ENCODE measurements around the gene CARNS1.

CARNS1 gene

GRCh38 chr11:67428052-67429001 is 12.8 kb downstream of the CARNS1 start, which contains the start of gene RPS6KB2:
TSS of gene RPS6KB2 (plus strand) at chr11:67428494. CDS start at chr11:67428546, 52 bp downstream.
- peaks cover 23% of the 10 kb centered on the region; the same call in 1 of the 2 replicates for H3K36me3 ChIP-seq (ENCODE audit: insufficient read depth, low read depth, low read length)
- peak within 1 kb of the TSS; percentile 91 for H3K9ac ChIP-seq (ENCODE audit: low read depth, low read length)
- H3K27me3 ChIP-seq (ENCODE audit: insufficient read depth, low read length): no peaks in the 10 kb centered on the region
- peak within 1 kb of the TSS; percentile 45 for H3K27ac ChIP-seq (ENCODE audit: low read length)
- no peaks in the 10 kb centered on the region; the same call in 1 of the 2 replicates for H3K4me1 ChIP-seq (ENCODE audit: insufficient read depth, low read length)
- no peaks in the 10 kb centered on the region for H3K9me3 ChIP-seq (ENCODE audit: insufficient read depth, low read depth, low read length)
- peak within 1 kb of the TSS; percentile 89 for H3K4me3 ChIP-seq (ENCODE audit: low read length)

GRCh38 chr11:67429038-67429668 is 13.7 kb downstream of the CARNS1 start:
- Histone ChIP-seq H3K9ac (ENCODE audit: low read depth, low read length) (peak overlapping the region; percentile 91; the same call in 1 of the 2 replicates), H3K27ac (ENCODE audit: low read length) (no peak overlapping the region)

GRCh38 chr11:67429722-67430121 is 14.2 kb downstream of the CARNS1 start:
- Histone ChIP-seq H3K9me3 (ENCODE audit: insufficient read depth, low read depth, low read length) (no peaks in the 10 kb centered on the region), H3K4me3 (ENCODE audit: low read length) (0 out of 2 replicates have a peak overlapping the region, but pooled peaks have one; percentile 89), H3K4me1 (ENCODE audit: insufficient read depth, low read length) (no peaks in the 10 kb centered on the region; the same call in 1 of the 2 replicates), H3K9ac (ENCODE audit: low read depth, low read length) (no peak overlapping the region), H3K27ac (ENCODE audit: low read length) (no peak overlapping the region), H3K27me3 (ENCODE audit: insufficient read depth, low read length) (no peaks in the 10 kb centered on the region), H3K36me3 (ENCODE audit: insufficient read depth, low read depth, low read length) (peaks cover 37% of the 10 kb centered on the region; the same call in 1 of the 2 replicates)

More at GRCh38 chr11:67429038-67429668, 13.7 kb downstream of the CARNS1 start:
- no peaks in the 10 kb centered on the region for H3K9me3 ChIP-seq (ENCODE audit: insufficient read depth, low read depth, low read length)
- no peaks in the 10 kb centered on the region; the same call in 1 of the 2 replicates for H3K4me1 ChIP-seq (ENCODE audit: insufficient read depth, low read length)
- peaks cover 31% of the 10 kb centered on the region; the same call in 1 of the 2 replicates for H3K36me3 ChIP-seq (ENCODE audit: insufficient read depth, low read depth, low read length)
- H3K4me3 ChIP-seq (ENCODE audit: low read length): peak overlapping the region; percentile 89
- no peaks in the 10 kb centered on the region for H3K27me3 ChIP-seq (ENCODE audit: insufficient read depth, low read length)

- Histone ChIP-seq H3K36me3 (ENCODE audit: insufficient read depth, low read depth, low read length) (peaks cover 37% of the 10 kb centered on the region; the same call in 1 of the 2 replicates), H3K9ac (ENCODE audit: low read depth, low read length) (no peak overlapping the region), H3K27ac (ENCODE audit: low read length) (no peak overlapping the region), H3K4me3 (ENCODE audit: low read length) (no peak overlapping the region), H3K4me1 (ENCODE audit: insufficient read depth, low read length) (peaks cover 2% of the 10 kb centered on the region), H3K9me3 (ENCODE audit: insufficient read depth, low read depth, low read length) (no peaks in the 10 kb centered on the region), H3K27me3 (ENCODE audit: insufficient read depth, low read length) (no peaks in the 10 kb centered on the region)
Observed at GRCh38 chr11:67431346-67432249, 16.1 kb downstream of the CARNS1 start.

- H3K4me1 ChIP-seq (ENCODE audit: insufficient read depth, low read length): peaks cover 4% of the 10 kb centered on the region
- no peak overlapping the region for H3K27ac ChIP-seq (ENCODE audit: low read length)
- H3K36me3 ChIP-seq (ENCODE audit: insufficient read depth, low read depth, low read length): peaks cover 42% of the 10 kb centered on the region
- H3K9me3 ChIP-seq (ENCODE audit: insufficient read depth, low read depth, low read length): no peaks in the 10 kb centered on the region
- H3K4me3 ChIP-seq (ENCODE audit: low read length): no peak overlapping the region
- no peak overlapping the region for H3K9ac ChIP-seq (ENCODE audit: low read depth, low read length)
- no peaks in the 10 kb centered on the region for H3K27me3 ChIP-seq (ENCODE audit: insufficient read depth, low read length)
Observed at GRCh38 chr11:67432655-67433349, 17.3 kb downstream of the CARNS1 start.

GRCh38 chr11:67433536-67434394 is 18.3 kb downstream of the CARNS1 start:
- H3K4me1 ChIP-seq (ENCODE audit: insufficient read depth, low read length): peaks cover 4% of the 10 kb centered on the region
- peaks cover 45% of the 10 kb centered on the region for H3K36me3 ChIP-seq (ENCODE audit: insufficient read depth, low read depth, low read length)
- no peak overlapping the region for H3K27ac ChIP-seq (ENCODE audit: low read length)
- H3K27me3 ChIP-seq (ENCODE audit: insufficient read depth, low read length): no peaks in the 10 kb centered on the region
- H3K4me3 ChIP-seq (ENCODE audit: low read length): no peak overlapping the region
- no peak overlapping the region for H3K9ac ChIP-seq (ENCODE audit: low read depth, low read length)
- no peaks in the 10 kb centered on the region for H3K9me3 ChIP-seq (ENCODE audit: insufficient read depth, low read depth, low read length)

GRCh38 chr11:67434395-67434881 is 19.0 kb downstream of the CARNS1 start:
- H3K27me3 ChIP-seq (ENCODE audit: insufficient read depth, low read length): no peaks in the 10 kb centered on the region
- peaks cover 47% of the 10 kb centered on the region for H3K36me3 ChIP-seq (ENCODE audit: insufficient read depth, low read depth, low read length)
- H3K9me3 ChIP-seq (ENCODE audit: insufficient read depth, low read depth, low read length): no peaks in the 10 kb centered on the region
- H3K27ac ChIP-seq (ENCODE audit: low read length): no peak overlapping the region
- no peak overlapping the region for H3K9ac ChIP-seq (ENCODE audit: low read depth, low read length)
- H3K4me1 ChIP-seq (ENCODE audit: insufficient read depth, low read length): peaks cover 4% of the 10 kb centered on the region
- no peak overlapping the region for H3K4me3 ChIP-seq (ENCODE audit: low read length)

- H3K36me3 ChIP-seq (ENCODE audit: insufficient read depth, low read depth, low read length): peaks cover 49% of the 10 kb centered on the region
- H3K27me3 ChIP-seq (ENCODE audit: insufficient read depth, low read length): no peaks in the 10 kb centered on the region
- no peak overlapping the region for H3K27ac ChIP-seq (ENCODE audit: low read length)
- H3K4me1 ChIP-seq (ENCODE audit: insufficient read depth, low read length): peaks cover 4% of the 10 kb centered on the region
- no peaks in the 10 kb centered on the region for H3K9me3 ChIP-seq (ENCODE audit: insufficient read depth, low read depth, low read length)
- H3K9ac ChIP-seq (ENCODE audit: low read depth, low read length): peak overlapping the region; percentile 71; the same call in 1 of the 2 replicates
- no peak overlapping the region for H3K4me3 ChIP-seq (ENCODE audit: low read length)
Observed at GRCh38 chr11:67435031-67435726, 19.7 kb downstream of the CARNS1 start.

- no peaks in the 10 kb centered on the region for H3K27me3 ChIP-seq (ENCODE audit: insufficient read depth, low read length)
- peaks cover 45% of the 10 kb centered on the region for H3K36me3 ChIP-seq (ENCODE audit: insufficient read depth, low read depth, low read length)
- no peak overlapping the region for H3K4me3 ChIP-seq (ENCODE audit: low read length)
- no peaks in the 10 kb centered on the region for H3K9me3 ChIP-seq (ENCODE audit: insufficient read depth, low read depth, low read length)
- peak overlapping the region; percentile 71; the same call in 1 of the 2 replicates for H3K9ac ChIP-seq (ENCODE audit: low read depth, low read length)
- H3K4me1 ChIP-seq (ENCODE audit: insufficient read depth, low read length): peaks cover 4% of the 10 kb centered on the region
- peak overlapping the region; percentile 87 for H3K27ac ChIP-seq (ENCODE audit: low read length)
Observed at GRCh38 chr11:67435727-67436458, 20.4 kb downstream of the CARNS1 start.
